Endothelial cell of umbilical vein (primary cell): ENCODE measurements around the gene USH1C. TPM values are rescaled to one million over a fixed set of nuclear protein-coding genes. Genes with fewer than 3 reads are reported as not detected.

ENCODE experiments used
- BruUV-seq: library from RNA; stranded (reverse); fragments of 400-500 nt; replicated peaks from 2 replicates; lab custom pipeline; 2021; lab: Mats Ljungman, UMichigan
- CTCF ChIA-PET: fragments of 300-600, 350-600 bp; sonication (Branson Sonifier 250); formaldehyde crosslinking; loops from one replicate; lab custom pipeline; 2021; ENCODE audit warnings: antibody characterized with exemption, inconsistent platforms; lab: Charles Lee
- POLR2A ChIA-PET: fragments of 300-600, 350-600 bp; sonication (Branson Sonifier 250); formaldehyde crosslinking; loops from one replicate; lab custom pipeline; 2021; ENCODE audit warnings: antibody characterized with exemption, inconsistent platforms; lab: Charles Lee
- DNase-seq: peaks from one replicate; pipeline ENCODE4 v3.0.0-alpha.2; 2011; ENCODE audit warnings: low read depth, low spot score
- FAIRE-seq: peaks from 2 replicates; lab custom pipeline; 2011; peaks lifted over from hg19 to GRCh38; lab: Jason Lieb, UNC
- H2AFZ ChIP-seq: 2 replicates; pipeline ENCODE4 v1.6.0; 2012; ENCODE audit warnings: low read depth, low read length, control low read depth, inconsistent platforms
- H3K27ac ChIP-seq: 2 replicates; pipeline ENCODE4 v1.5.1; 2011; ENCODE audit warnings: low read depth, mild to moderate bottlenecking, control low read depth, low read length, moderate library complexity; ENCODE audit not compliant: insufficient read depth
- H3K27me3 ChIP-seq, 2 experiments: 2 replicates each; pipeline versions ENCODE4 v1.6.0 to v1.6.1; 2011; ENCODE audit warnings: low read length in 2 of 2, mixed read lengths in 1 of 2; ENCODE audit not compliant: control insufficient read depth in 2 of 2, insufficient read depth in 2 of 2
- H3K36me3 ChIP-seq, 2 experiments: 2 replicates in 1 of 2; 3 replicates in 1 of 2; pipeline ENCODE4 v1.5.1; 2011; ENCODE audit warnings: low read length in 2 of 2, mild to moderate bottlenecking in 1 of 2, moderate library complexity in 1 of 2; ENCODE audit not compliant: control insufficient read depth in 2 of 2, insufficient read depth in 2 of 2; ENCODE audit errors: extremely low read depth in 1 of 2
- H3K4me1 ChIP-seq: 3 replicates; pipeline ENCODE4 v1.5.1; 2011; ENCODE audit warnings: mild to moderate bottlenecking, low read length; ENCODE audit not compliant: control insufficient read depth, insufficient read depth; ENCODE audit errors: extremely low read depth
- H3K4me2 ChIP-seq: 2 replicates; pipeline ENCODE4 v1.6.1; 2011; ENCODE audit warnings: low read length, control low read depth, mixed read lengths; ENCODE audit not compliant: insufficient read depth
- H3K4me3 ChIP-seq, 3 experiments: fragments of 200-600 bp in 1 of 3; sonication (generic), shearing (Covaris generic) in 1 of 3; replicated peaks in 1 of 3; 2 replicates each; pipeline ENCODE4 v1.5.1; 2011 to 2016; ENCODE audit warnings: control low read depth in 3 of 3, low read length in 3 of 3, mild to moderate bottlenecking in 2 of 3, inconsistent platforms in 1 of 3, low read depth in 1 of 3, moderate library complexity in 1 of 3; ENCODE audit not compliant: insufficient read depth in 1 of 3
- H3K79me2 ChIP-seq: 2 replicates; pipeline ENCODE4 v1.6.0; 2012; ENCODE audit warnings: low read length, inconsistent platforms; ENCODE audit not compliant: control insufficient read depth, insufficient read depth
- H3K9ac ChIP-seq: replicated peaks from 2 replicates; pipeline ENCODE3; 2011; ENCODE audit warnings: low read length, control low read depth; ENCODE audit not compliant: insufficient read depth; ENCODE audit errors: extremely low read depth
- H3K9me1 ChIP-seq: replicated peaks from 3 replicates; pipeline ENCODE4 v1.6.0; 2011; ENCODE audit warnings: mild to moderate bottlenecking, low read length; ENCODE audit not compliant: control insufficient read depth, insufficient read depth; ENCODE audit errors: extremely low read depth
- H3K9me3 ChIP-seq: replicated peaks from 2 replicates; pipeline ENCODE4 v1.5.1; 2012; ENCODE audit warnings: low read length, inconsistent platforms; ENCODE audit not compliant: control insufficient read depth, insufficient read depth
- H4K20me1 ChIP-seq: replicated peaks from 2 replicates; pipeline ENCODE3; 2011; ENCODE audit warnings: mild to moderate bottlenecking, low read length; ENCODE audit not compliant: control insufficient read depth, insufficient read depth; ENCODE audit errors: extremely low read depth
- CTCF ChIP-seq, 2 donors: IDR thresholded peaks; 1 replicate in 1 of 2; 2 replicates in 1 of 2; pipeline ENCODE4 v1.5.1; 2011; ENCODE audit warnings: low read length in 2 of 2, mild to moderate bottlenecking in 2 of 2, moderate library complexity in 2 of 2, control low read depth in 1 of 2, inconsistent platforms in 1 of 2, low read depth in 1 of 2; ENCODE audit not compliant: insufficient read depth in 1 of 2; ENCODE audit errors: extremely low read depth in 1 of 2
- EZH2 ChIP-seq: IDR thresholded peaks from 2 replicates; pipeline ENCODE4 v1.6.1; 2012; ENCODE audit warnings: borderline replicate concordance, low read depth, mild to moderate bottlenecking, moderate library complexity, low read length, inconsistent platforms; ENCODE audit not compliant: severe bottlenecking
- FOS ChIP-seq: IDR thresholded peaks from 2 replicates; pipeline ENCODE4 v1.6.1; 2011; ENCODE audit warnings: mild to moderate bottlenecking, low read length, moderate library complexity, borderline replicate concordance; ENCODE audit not compliant: insufficient read depth
- GATA2 ChIP-seq: IDR thresholded peaks from 2 replicates; pipeline ENCODE4 v1.7.0; 2011; ENCODE audit warnings: low read depth, mild to moderate bottlenecking, moderate library complexity, mixed read lengths, low read length; ENCODE audit not compliant: insufficient read length, insufficient read depth
- JUN ChIP-seq: IDR thresholded peaks from 2 replicates; pipeline ENCODE4 v1.6.1; 2011; ENCODE audit warnings: borderline replicate concordance, low read depth; ENCODE audit not compliant: insufficient read length, insufficient read depth
- MAX ChIP-seq: IDR thresholded peaks from 2 replicates; pipeline ENCODE4 v1.6.1; 2011; ENCODE audit not compliant: insufficient read depth, insufficient read length
- MYC ChIP-seq: IDR thresholded peaks from one replicate; pipeline ENCODE4 v1.6.1; 2011; ENCODE audit warnings: mild to moderate bottlenecking, low read depth, low read length
- POLR2A ChIP-seq: IDR thresholded peaks from 2 replicates; pipeline ENCODE4 v1.6.1; 2012; ENCODE audit warnings: low read depth, mild to moderate bottlenecking, control low read depth, low read length
- POLR2AphosphoS5 ChIP-seq: IDR thresholded peaks from 2 replicates; pipeline ENCODE4 v1.6.1; 2012; ENCODE audit warnings: low read depth, mild to moderate bottlenecking, control low read depth, low read length, moderate library complexity; ENCODE audit not compliant: insufficient read depth
- dilution Hi-C: fragments of 300-500 bp; cut with MboI; formaldehyde crosslinking; loops from one replicate; pipeline ENCODE4 v1.15.0; 2019; ENCODE audit warnings: low sequenced_read_pairs; ENCODE audit not compliant: extremely low pct_ligation_motif_present
- intact Hi-C: fragments of 100-400 bp; cut with micrococcal nuclease; formaldehyde crosslinking; loops from one replicate; pipeline ENCODE4 v1.10.0; 2022
- polyA plus RNA-seq, 4 experiments: library from polyadenylated mRNA; depleted of rRNA in 3 of 4; stranded (reverse) in 3 of 4; unstranded in 1 of 4; fragments of >200 nt; gene quantifications; 2 replicates each; pipeline versions ENCODE4 v1.2.1 to v1.2.3, GENCODE V29; 2011 to 2012; ENCODE audit warnings: missing spikeins in 1 of 4
- total RNA-seq: library from RNA; stranded (reverse); gene quantifications from 2 replicates; pipeline ENCODE4 v1.2.3, GENCODE V29; 2021

USH1C gene
- total and polyA plus RNA-seq, 2 donors (not counting 3 experiments of a cell fraction or from before 2014, with no cell fraction given) = not detected

- no TSS peak for BruUV-seq
- POLR2A ChIA-PET = no interaction called here
- CTCF ChIA-PET = interaction anchor here (0.9 kb wide), 1 partner anchor 31 kb away, joined by 3 read pairs; no protein-coding TSS in a partner anchor
- DNase-seq (no peak), FAIRE-seq (no peak)
- no peaks in the 10 kb centered on the region for H3K9me1 ChIP-seq
- no peaks in the 10 kb centered on the region for H3K4me1 ChIP-seq
- H3K4me2 ChIP-seq = no peak overlapping the region
- H2AFZ ChIP-seq = no peak overlapping the region
- no peaks in the 10 kb centered on the region for H4K20me1 ChIP-seq
- H3K36me3 ChIP-seq = no peaks in the 10 kb centered on the region
- no peak overlapping the region for H3K27ac ChIP-seq
- no peak overlapping the region for H3K9ac ChIP-seq
- H3K9me3 ChIP-seq = no peaks in the 10 kb centered on the region
- no peaks in the 10 kb centered on the region for H3K27me3 ChIP-seq
- no peaks in the 10 kb centered on the region for H3K79me2 ChIP-seq
- H3K4me3 ChIP-seq = no peak overlapping the region
- dilution Hi-C loops = no loop called here
- intact Hi-C loops = no loop called here
- TF ChIP-seq POLR2A (no peak), JUN (no peak), MAX (no peak), FOS (no peak), CTCF (IDR thresholded peaks at IDR 0.05; ENCODE audit: extremely low read depth in 1 of 2, insufficient read depth in 1 of 2, low read depth in 1 of 2, low read length in 2 of 2) (no peak), MYC (no peak), GATA2 (no peak), EZH2 (no peak), POLR2AphosphoS5 (no peak)
These were observed 15.3 kb upstream of the USH1C start for GRCh38 chr11:17559341-17560087.
